Measurements from ENCODE around the gene CLDN18.

The CLDN18 gene

GRCh38 chr3:137988982-137989381, 21.0 kb upstream of the CLDN18 start:
- Histone ChIP-seq H3K9ac (ENCODE audit: low read length) (no peak overlapping the region), H3K27ac (ENCODE audit: low read length) (no peak overlapping the region), H3K4me3 (ENCODE audit: low read length) (no peak overlapping the region), H2AFZ (ENCODE audit: low read depth, low read length) (no peak overlapping the region), H4K20me1 (ENCODE audit: insufficient read depth, low read length) (no peaks in the 10 kb centered on the region), H3K27me3 (ENCODE audit: low read depth, low read length) (no peaks in the 10 kb centered on the region), H3K4me1 (ENCODE audit: low read length) (peaks cover 2% of the 10 kb centered on the region; the same call in 1 of the 2 replicates), H3K9me3 (ENCODE audit: insufficient read depth, low read length) (no peaks in the 10 kb centered on the region), H3K4me2 (ENCODE audit: low read length) (no peak overlapping the region), H3K79me2 (ENCODE audit: low read length) (no peaks in the 10 kb centered on the region), H3K36me3 (replicated peaks; ENCODE audit: low read depth, low read length) (no peaks in the 10 kb centered on the region)
- TF ChIP-seq EZH2phosphoT487 (IDR thresholded peaks at IDR 0.05; ENCODE audit: low read depth), result no peak
- no peak for TF ChIP-seq CTCF (IDR thresholded peaks at IDR 0.05; ENCODE audit: low read depth, low read length)

- peaks cover 2% of the 10 kb centered on the region; the same call in 1 of the 2 replicates for H3K4me1 ChIP-seq (ENCODE audit: low read length)
- H3K9me3 ChIP-seq (ENCODE audit: insufficient read depth, low read length), result no peaks in the 10 kb centered on the region
- no peaks in the 10 kb centered on the region for H3K36me3 ChIP-seq (replicated peaks; ENCODE audit: low read depth, low read length)
- no peak overlapping the region for H3K4me2 ChIP-seq (ENCODE audit: low read length)
- no peaks in the 10 kb centered on the region for H3K27me3 ChIP-seq (ENCODE audit: low read depth, low read length)
- H3K4me3 ChIP-seq (ENCODE audit: low read length), result no peak overlapping the region
- no peak overlapping the region for H2AFZ ChIP-seq (ENCODE audit: low read depth, low read length)
- H4K20me1 ChIP-seq (ENCODE audit: insufficient read depth, low read length), result no peaks in the 10 kb centered on the region
- no peak overlapping the region for H3K9ac ChIP-seq (ENCODE audit: low read length)
- TF ChIP-seq CTCF (IDR thresholded peaks at IDR 0.05; ENCODE audit: low read depth, low read length), result no peak
- no peak for TF ChIP-seq EZH2phosphoT487 (IDR thresholded peaks at IDR 0.05; ENCODE audit: low read depth)
- H3K27ac ChIP-seq (ENCODE audit: low read length), result no peak overlapping the region
- H3K79me2 ChIP-seq (ENCODE audit: low read length), result no peaks in the 10 kb centered on the region
Measured at GRCh38 chr3:137990427-137990826, 19.5 kb upstream of the CLDN18 start.

- Histone ChIP-seq H3K9ac (ENCODE audit: low read length) (no peak overlapping the region), H3K27me3 (ENCODE audit: low read depth, low read length) (no peaks in the 10 kb centered on the region), H3K9me3 (ENCODE audit: insufficient read depth, low read length) (no peaks in the 10 kb centered on the region), H3K4me1 (ENCODE audit: low read length) (peaks cover 2% of the 10 kb centered on the region; the same call in 1 of the 2 replicates), H4K20me1 (ENCODE audit: insufficient read depth, low read length) (no peaks in the 10 kb centered on the region), H3K79me2 (ENCODE audit: low read length) (no peaks in the 10 kb centered on the region), H3K27ac (ENCODE audit: low read length) (no peak overlapping the region), H2AFZ (ENCODE audit: low read depth, low read length) (no peak overlapping the region), H3K36me3 (replicated peaks; ENCODE audit: low read depth, low read length) (no peaks in the 10 kb centered on the region), H3K4me3 (ENCODE audit: low read length) (no peak overlapping the region), H3K4me2 (ENCODE audit: low read length) (no peak overlapping the region)
- TF ChIP-seq CTCF (IDR thresholded peaks at IDR 0.05; ENCODE audit: low read depth, low read length), result no peak
- no peak for TF ChIP-seq EZH2phosphoT487 (IDR thresholded peaks at IDR 0.05; ENCODE audit: low read depth)
Measured at GRCh38 chr3:137992592-137992991, 17.4 kb upstream of the CLDN18 start.

- Histone ChIP-seq H3K4me2 (ENCODE audit: low read length) (no peak overlapping the region), H3K79me2 (ENCODE audit: low read length) (no peaks in the 10 kb centered on the region), H3K27ac (ENCODE audit: low read length) (no peak overlapping the region), H3K9ac (ENCODE audit: low read length) (no peak overlapping the region), H4K20me1 (ENCODE audit: insufficient read depth, low read length) (no peaks in the 10 kb centered on the region), H3K27me3 (ENCODE audit: low read depth, low read length) (no peaks in the 10 kb centered on the region), H3K9me3 (ENCODE audit: insufficient read depth, low read length) (no peaks in the 10 kb centered on the region), H3K36me3 (replicated peaks; ENCODE audit: low read depth, low read length) (no peaks in the 10 kb centered on the region), H3K4me1 (ENCODE audit: low read length) (no peaks in the 10 kb centered on the region), H2AFZ (ENCODE audit: low read depth, low read length) (no peak overlapping the region), H3K4me3 (ENCODE audit: low read length) (no peak overlapping the region)
- no peak for TF ChIP-seq CTCF (IDR thresholded peaks at IDR 0.05; ENCODE audit: low read depth, low read length)
- TF ChIP-seq EZH2phosphoT487 (IDR thresholded peaks at IDR 0.05; ENCODE audit: low read depth), result no peak
Measured at GRCh38 chr3:137998121-137999042, 11.6 kb upstream of the CLDN18 start.
